CD4-positive, alpha-beta T cell treated with Interleukin-6 at 100 ng/mL for 8 hours (primary cell): ENCODE measurements around the gene FCGBP.
"Not testable (repeated sequence)": the region's sequence is repeated elsewhere in the genome, so short reads cannot be mapped to it uniquely, and the experiment has no call there.

ENCODE experiments used
- DNase-seq: peaks from one replicate; pipeline ENCODE4 v3.0.0-alpha.2; 2020; ENCODE audit warnings: mixed read lengths, low spot score

The FCGBP gene

GRCh38 chr19:39890755-39891551, 43.5 kb downstream of the FCGBP start:
- DNase-seq, result no peak

DNA sequence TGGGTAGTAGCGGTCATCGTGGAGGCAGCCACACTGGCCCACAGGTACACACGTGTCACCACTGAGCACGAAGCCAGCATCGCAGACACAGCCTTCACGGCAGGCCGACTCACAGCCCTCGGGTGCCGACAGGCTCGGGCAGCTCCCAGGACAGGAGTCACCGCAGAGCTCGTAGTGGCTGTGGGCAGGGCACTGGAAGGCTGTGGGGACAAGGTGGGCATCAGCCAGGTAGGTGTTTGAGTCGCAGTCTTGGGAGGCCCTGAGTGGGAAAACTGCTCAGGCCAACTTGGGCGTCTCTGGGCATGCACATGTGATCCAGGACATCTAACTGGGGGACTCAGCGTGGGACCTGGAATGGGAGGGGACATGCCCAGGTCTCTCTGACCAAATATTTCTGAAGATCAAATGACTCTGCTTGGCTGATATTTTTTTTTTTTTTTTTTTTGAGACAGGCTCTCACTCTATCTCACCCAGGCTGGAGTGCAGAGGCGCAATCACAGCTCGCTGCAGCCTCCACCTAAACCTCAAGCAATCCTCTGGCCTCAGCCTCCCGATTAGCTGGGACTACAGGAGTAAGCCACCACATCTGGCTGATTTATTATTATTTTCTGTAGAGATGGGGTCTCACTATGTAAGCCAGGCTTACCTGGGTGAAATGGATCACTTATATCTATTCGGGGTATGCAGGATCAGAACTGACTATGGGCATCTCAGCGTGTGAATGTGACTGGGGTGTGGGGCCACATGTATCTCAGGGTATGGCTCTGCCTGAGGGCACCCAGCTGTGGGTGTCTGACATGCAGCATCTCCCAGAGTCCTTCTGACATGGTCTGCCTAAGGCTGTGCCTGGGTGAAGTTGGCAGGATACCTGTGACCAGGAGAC, 44.3 kb downstream of the FCGBP start:
- DNase-seq, result not testable (repeated sequence)

- DNase-seq, result not testable (repeated sequence)
Measured at GRCh38 chr19:39887456-39887951, 46.9 kb downstream of the FCGBP start.

DNA sequence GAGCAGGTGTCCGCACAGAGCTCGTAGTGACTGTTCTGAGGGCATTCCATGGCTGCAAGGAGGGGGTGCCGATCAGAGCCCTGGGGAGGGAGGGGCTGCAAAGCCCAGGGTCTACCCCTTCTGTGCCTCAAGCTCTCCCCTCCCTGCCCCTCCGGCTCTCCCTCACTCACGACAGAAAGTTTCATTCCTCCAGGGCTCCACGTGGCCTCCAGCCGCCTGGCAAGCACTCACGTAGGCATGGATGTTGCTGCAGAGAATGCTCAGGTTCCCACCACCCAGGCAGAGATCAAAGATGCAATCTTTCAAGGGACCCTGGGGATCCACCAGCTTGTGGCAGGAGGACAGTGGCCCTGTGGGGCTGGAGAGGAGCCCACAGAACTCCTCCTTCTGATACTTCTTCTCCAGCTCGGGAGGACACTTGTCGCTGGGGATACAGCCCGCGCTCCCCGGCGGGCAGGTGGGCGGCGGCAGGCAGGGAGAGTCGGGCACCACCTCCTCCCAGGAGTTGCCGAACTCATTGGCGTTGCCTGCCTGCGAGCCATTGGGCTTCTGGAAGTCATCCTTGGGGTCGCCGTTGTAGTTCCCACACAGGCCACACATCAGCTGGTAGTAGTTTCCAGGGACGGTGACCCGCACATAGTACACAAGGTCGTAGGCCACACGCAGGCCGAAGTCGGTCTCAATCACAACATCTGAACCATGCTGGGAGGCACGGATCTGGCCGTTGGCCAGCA, 48.4 kb downstream of the FCGBP start:
- DNase-seq, result not testable (repeated sequence)

DNA sequence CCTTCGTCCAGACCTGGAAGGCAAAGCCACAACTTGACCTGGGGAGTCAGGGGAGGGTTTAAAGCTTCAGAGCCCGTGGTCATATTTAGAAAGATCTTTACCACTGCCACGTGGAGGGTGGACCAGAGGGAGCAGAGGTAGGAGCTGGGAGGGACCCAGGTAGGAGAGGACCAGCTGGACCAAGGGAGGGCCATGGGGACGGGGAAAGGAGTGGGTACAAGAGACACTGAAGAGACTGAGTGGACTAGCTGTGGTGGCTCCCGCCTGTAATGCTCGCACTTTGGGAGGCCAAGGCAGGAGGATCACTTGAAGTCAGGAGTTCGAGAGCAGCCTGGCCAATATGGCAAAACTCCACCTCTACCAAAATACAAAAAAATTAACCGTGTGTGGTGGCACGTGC, 49.7 kb downstream of the FCGBP start:
- DNase-seq, result not testable (repeated sequence)
